Keratinocyte (primary cell): ENCODE data around the gene GLIPR1. TPM values are rescaled to one million over a fixed set of nuclear protein-coding genes. Genes with fewer than 3 reads are reported as not detected.

Experiments used
- DNase-seq: peaks from one replicate; pipeline ENCODE4 v3.0.0-alpha.2; 2011; ENCODE audit warnings: low read depth, missing footprints, low spot score
- FAIRE-seq: peaks from 2 replicates; lab custom pipeline; 2011; peaks lifted over from hg19 to GRCh38; lab: Jason Lieb, UNC
- H2AFZ ChIP-seq: 2 replicates; pipeline ENCODE4 v1.6.0; 2012; ENCODE audit warnings: low read length, control low read depth, inconsistent platforms; ENCODE audit not compliant: control insufficient read depth
- H3K27ac ChIP-seq: 2 replicates; pipeline ENCODE4 v1.5.1; 2011; ENCODE audit warnings: low read length; ENCODE audit not compliant: control insufficient read depth, insufficient read depth
- H3K27me3 ChIP-seq: 3 replicates; pipeline ENCODE4 v1.6.0; 2011; ENCODE audit warnings: low read length; ENCODE audit not compliant: control insufficient read depth, insufficient read depth; ENCODE audit errors: extremely low read depth
- H3K36me3 ChIP-seq, 2 experiments: 2 replicates in 1 of 2; 3 replicates in 1 of 2; pipeline ENCODE4 v1.5.1; 2011; ENCODE audit warnings: low read length in 2 of 2, mild to moderate bottlenecking in 1 of 2; ENCODE audit not compliant: control insufficient read depth in 2 of 2, insufficient read depth in 2 of 2; ENCODE audit errors: extremely low read depth in 1 of 2
- H3K4me1 ChIP-seq: 3 replicates; pipeline ENCODE4 v1.5.1; 2011; ENCODE audit warnings: low read length; ENCODE audit not compliant: control insufficient read depth, insufficient read depth; ENCODE audit errors: extremely low read depth
- H3K4me2 ChIP-seq: 3 replicates; pipeline ENCODE4 v1.6.0; 2011; ENCODE audit warnings: low read depth, low read length; ENCODE audit not compliant: control insufficient read depth, insufficient read depth; ENCODE audit errors: extremely low read depth
- H3K4me3 ChIP-seq, 3 experiments: fragments of 200-600 bp in 1 of 3; sonication (generic) in 1 of 3; 2 replicates in 2 of 3; 3 replicates in 1 of 3; pipeline ENCODE4 v1.5.1; 2011 to 2016; ENCODE audit warnings: low read length in 3 of 3, mild to moderate bottlenecking in 3 of 3, control low read depth in 2 of 3, inconsistent platforms in 1 of 3, low read depth in 1 of 3, mixed read lengths in 1 of 3, mixed run types in 1 of 3, moderate library complexity in 1 of 3; ENCODE audit not compliant: control insufficient read depth in 2 of 3, insufficient read depth in 2 of 3; ENCODE audit errors: extremely low read depth in 1 of 3
- H3K79me2 ChIP-seq: 2 replicates; pipeline ENCODE4 v1.6.0; 2012; ENCODE audit warnings: low read length; ENCODE audit not compliant: control insufficient read depth, insufficient read depth
- H3K9ac ChIP-seq: 3 replicates; pipeline ENCODE4 v1.6.0; 2011; ENCODE audit warnings: low read length; ENCODE audit not compliant: control insufficient read depth, insufficient read depth; ENCODE audit errors: extremely low read depth
- H3K9me1 ChIP-seq: 3 replicates; pipeline ENCODE4 v1.6.0; 2011; ENCODE audit warnings: low read length; ENCODE audit not compliant: control insufficient read depth, insufficient read depth; ENCODE audit errors: extremely low read depth
- H3K9me3 ChIP-seq: 2 replicates; pipeline ENCODE4 v1.5.1; 2012; ENCODE audit warnings: low read depth, low read length; ENCODE audit not compliant: control insufficient read depth
- H4K20me1 ChIP-seq: 3 replicates; pipeline ENCODE4 v1.6.0; 2011; ENCODE audit warnings: low read length; ENCODE audit not compliant: control insufficient read depth, insufficient read depth; ENCODE audit errors: extremely low read depth
- EZH2 ChIP-seq: IDR thresholded peaks from one replicate; pipeline ENCODE4 v1.6.1; 2012; ENCODE audit warnings: inconsistent platforms, mild to moderate bottlenecking, low read length, moderate library complexity
- dilution Hi-C: fragments of 300-500 bp; cut with MboI; formaldehyde crosslinking; loops from one replicate; pipeline ENCODE4 v1.7.0; 2020; ENCODE audit warnings: low sequenced_read_pairs; ENCODE audit not compliant: extremely low pct_ligation_motif_present
- polyA plus RNA-seq, 5 experiments: library from polyadenylated mRNA; depleted of rRNA in 3 of 5; stranded (reverse) in 3 of 5; stranded (forward) in 1 of 5; unstranded in 1 of 5; fragments of >200 nt; gene quantifications; 1 replicate in 1 of 5; 2 replicates in 3 of 5; 3 replicates in 1 of 5; pipeline versions ENCODE4 v1.2.1 to v1.2.3, GENCODE V29; 2011 to 2012; ENCODE audit warnings: missing spikeins in 2 of 5, low read depth in 1 of 5, low replicate concordance in 1 of 5
- TF ChIP-seq, protein P1 (sequence below), 3 experiments: IDR thresholded peaks in 1 of 3; conservative IDR thresholded peaks in 1 of 3; optimal IDR thresholded peaks in 1 of 3; 2 replicates in 2 of 3; 3 replicates in 1 of 3; pipeline versions ENCODE3 to v1.5.1; 2011; ENCODE audit warnings: low read length in 3 of 3, mild to moderate bottlenecking in 3 of 3, moderate library complexity in 2 of 3, control low read depth in 1 of 3, inconsistent platforms in 1 of 3; ENCODE audit not compliant: insufficient read depth in 2 of 3; ENCODE audit errors: extremely low read depth in 1 of 3

GLIPR1 gene
- polyA plus RNA-seq, 1 donor (not counting 4 experiments of a cell fraction or from before 2014, with no cell fraction given) = 10.2 TPM

- peaks cover 15% of the 10 kb centered on the region for H3K4me1 ChIP-seq
- H3K36me3 ChIP-seq = no peaks in the 10 kb centered on the region
- no peak overlapping the region for H3K4me3 ChIP-seq
- FAIRE-seq (no peak), DNase-seq (no peak)
- H3K79me2 ChIP-seq = no peaks in the 10 kb centered on the region
- no peaks in the 10 kb centered on the region for H3K9me1 ChIP-seq
- H4K20me1 ChIP-seq = no peaks in the 10 kb centered on the region
- no peak for TF ChIP-seq EZH2
- TF ChIP-seq, protein P1, sequence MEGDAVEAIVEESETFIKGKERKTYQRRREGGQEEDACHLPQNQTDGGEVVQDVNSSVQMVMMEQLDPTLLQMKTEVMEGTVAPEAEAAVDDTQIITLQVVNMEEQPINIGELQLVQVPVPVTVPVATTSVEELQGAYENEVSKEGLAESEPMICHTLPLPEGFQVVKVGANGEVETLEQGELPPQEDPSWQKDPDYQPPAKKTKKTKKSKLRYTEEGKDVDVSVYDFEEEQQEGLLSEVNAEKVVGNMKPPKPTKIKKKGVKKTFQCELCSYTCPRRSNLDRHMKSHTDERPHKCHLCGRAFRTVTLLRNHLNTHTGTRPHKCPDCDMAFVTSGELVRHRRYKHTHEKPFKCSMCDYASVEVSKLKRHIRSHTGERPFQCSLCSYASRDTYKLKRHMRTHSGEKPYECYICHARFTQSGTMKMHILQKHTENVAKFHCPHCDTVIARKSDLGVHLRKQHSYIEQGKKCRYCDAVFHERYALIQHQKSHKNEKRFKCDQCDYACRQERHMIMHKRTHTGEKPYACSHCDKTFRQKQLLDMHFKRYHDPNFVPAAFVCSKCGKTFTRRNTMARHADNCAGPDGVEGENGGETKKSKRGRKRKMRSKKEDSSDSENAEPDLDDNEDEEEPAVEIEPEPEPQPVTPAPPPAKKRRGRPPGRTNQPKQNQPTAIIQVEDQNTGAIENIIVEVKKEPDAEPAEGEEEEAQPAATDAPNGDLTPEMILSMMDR (optimal IDR thresholded peaks at IDR 0.05 in 1 of 3, IDR thresholded peaks at IDR 0.05 in 1 of 3, conservative IDR thresholded peaks at IDR 0.05 in 1 of 3; ENCODE audit: extremely low read depth in 1 of 3, insufficient read depth in 2 of 3, low read length in 3 of 3) = no peak
- dilution Hi-C loops = no loop called here
- H3K27ac ChIP-seq = no peak overlapping the region
- H3K4me2 ChIP-seq = no peak overlapping the region
- H2AFZ ChIP-seq = no peak overlapping the region
- H3K27me3 ChIP-seq = no peaks in the 10 kb centered on the region
- no peak overlapping the region for H3K9ac ChIP-seq
- H3K9me3 ChIP-seq = no peaks in the 10 kb centered on the region
These were observed 3.4 kb upstream of the GLIPR1 start for GRCh38 chr12:75477137-75477536.

- Histone ChIP-seq H4K20me1 (no peaks in the 10 kb centered on the region), H3K4me2 (no peak overlapping the region), H3K36me3 (no peaks in the 10 kb centered on the region), H3K4me3 (no peak overlapping the region), H3K27ac (no peak overlapping the region), H2AFZ (no peak overlapping the region), H3K9ac (no peak overlapping the region), H3K9me1 (no peaks in the 10 kb centered on the region), H3K27me3 (no peaks in the 10 kb centered on the region), H3K4me1 (peaks cover 15% of the 10 kb centered on the region), H3K9me3 (no peaks in the 10 kb centered on the region), H3K79me2 (no peaks in the 10 kb centered on the region)
- dilution Hi-C loops = no loop called here
- FAIRE-seq = no peak
- DNase-seq = no peak
- no peak for TF ChIP-seq EZH2
- TF ChIP-seq, protein P1 (optimal IDR thresholded peaks at IDR 0.05 in 1 of 3, IDR thresholded peaks at IDR 0.05 in 1 of 3, conservative IDR thresholded peaks at IDR 0.05 in 1 of 3; ENCODE audit: extremely low read depth in 1 of 3, insufficient read depth in 2 of 3, low read length in 3 of 3) = no peak
These were observed 2.3 kb upstream of the GLIPR1 start for GRCh38 chr12:75478116-75478794.
